Activated naive CD4-positive, alpha-beta T cell (primary cell): Measurements from ENCODE around the gene RSU1.
"Not testable (repeated sequence)": the region's sequence is repeated elsewhere in the genome, so short reads cannot be mapped to it uniquely, and the experiment has no call there.

Experiments
- DNase-seq, 4 experiments: peaks; one replicate each; lab custom pipeline; 2025; lab: John Stamatoyannopoulos, UW

The RSU1 gene

DNA sequence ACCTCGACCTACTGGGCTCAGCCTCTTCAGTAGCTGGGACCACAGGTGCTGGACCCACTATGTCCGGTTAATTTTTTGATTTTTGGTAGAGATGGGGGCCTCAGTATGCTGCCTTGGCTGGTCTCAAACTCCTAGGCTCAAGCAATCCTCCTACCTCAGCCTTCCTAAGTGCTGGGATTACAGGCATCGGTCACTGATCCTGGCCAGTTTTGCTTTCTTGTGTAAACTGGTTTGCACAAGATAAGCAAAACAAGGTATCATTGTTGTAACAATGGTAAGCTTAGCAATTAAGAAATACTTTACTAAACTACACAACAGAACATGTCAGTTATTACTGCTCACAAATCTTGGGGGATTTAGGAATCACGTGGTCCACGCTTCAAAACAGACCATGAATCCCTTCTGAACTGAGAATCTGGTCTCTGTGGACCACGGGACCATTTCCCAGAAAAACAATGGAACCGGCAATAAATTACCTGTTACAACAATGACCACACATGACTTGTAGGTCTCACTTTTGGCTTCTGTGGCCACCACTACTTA lies 36.8 kb downstream of the RSU1 start:
- DNase-seq = no peak

GRCh38 chr10:16779384-16779915 lies 37.8 kb downstream of the RSU1 start:
- peak in 1 of 4 experiments; percentile 8 for DNase-seq

- DNase-seq = no peak
Observed at GRCh38 chr10:16777473-16778370, 39.5 kb downstream of the RSU1 start.

DNA sequence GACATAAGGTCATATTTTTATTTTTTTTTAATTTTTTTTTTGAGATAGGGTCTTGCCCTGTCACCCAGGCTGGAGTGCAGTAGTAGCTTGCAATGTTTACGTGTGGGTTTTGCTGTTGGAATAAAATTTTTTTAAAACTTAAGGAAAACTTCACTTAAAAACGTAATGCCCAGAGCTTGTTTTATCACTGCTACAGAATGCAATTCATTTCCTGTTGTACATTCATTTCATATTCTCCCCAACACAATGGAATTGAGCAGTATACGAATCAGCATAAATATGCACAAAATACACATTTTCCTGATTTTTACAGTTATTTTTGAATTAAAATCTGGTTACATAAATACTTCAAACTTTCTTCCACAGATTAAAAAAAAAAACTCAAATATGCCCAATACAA lies 40.3 kb downstream of the RSU1 start:
- no peak for DNase-seq

- no peak for DNase-seq
Observed at GRCh38 chr10:16773334-16773733, 43.9 kb downstream of the RSU1 start.

DNA sequence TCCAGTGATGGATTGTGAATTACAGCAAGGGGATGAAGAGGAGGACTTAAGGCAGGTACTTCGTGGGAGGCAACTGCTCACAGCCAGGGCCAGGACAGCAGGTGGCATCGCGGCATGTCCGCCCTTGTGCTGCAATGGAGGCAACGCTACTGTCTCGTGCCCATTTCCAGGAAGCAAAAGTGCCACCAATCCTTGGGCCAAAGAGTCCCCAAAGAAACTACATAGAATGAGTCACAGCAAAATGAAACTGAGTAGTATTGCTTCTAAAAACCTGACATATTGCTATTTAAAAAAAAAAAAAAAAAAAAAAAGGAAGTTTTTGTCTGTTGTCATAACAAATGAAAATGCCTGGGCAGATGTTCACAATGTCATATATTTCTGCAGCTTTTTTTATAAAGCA lies 46.6 kb downstream of the RSU1 start:
- DNase-seq = no peak

DNA sequence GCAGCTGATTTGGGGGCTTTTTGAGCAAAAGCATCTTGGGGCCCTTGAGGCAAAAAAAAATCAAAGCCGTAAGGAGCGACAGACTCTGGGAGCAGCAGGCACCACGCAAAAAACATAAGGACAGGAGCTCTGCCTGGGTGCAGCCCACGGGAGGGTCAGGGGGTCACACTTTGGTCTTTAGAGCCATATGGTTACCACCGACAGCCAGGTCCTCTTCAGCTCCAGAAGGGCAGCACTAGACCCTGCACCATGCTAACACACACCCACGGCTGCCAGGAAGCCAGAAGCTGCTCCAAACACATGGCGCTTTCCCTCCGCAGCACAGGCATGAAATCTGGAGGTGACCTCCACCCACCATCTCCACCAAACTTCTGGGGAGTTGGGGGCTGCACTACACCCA lies 47.1 kb downstream of the RSU1 start:
- no peak for DNase-seq

DNA sequence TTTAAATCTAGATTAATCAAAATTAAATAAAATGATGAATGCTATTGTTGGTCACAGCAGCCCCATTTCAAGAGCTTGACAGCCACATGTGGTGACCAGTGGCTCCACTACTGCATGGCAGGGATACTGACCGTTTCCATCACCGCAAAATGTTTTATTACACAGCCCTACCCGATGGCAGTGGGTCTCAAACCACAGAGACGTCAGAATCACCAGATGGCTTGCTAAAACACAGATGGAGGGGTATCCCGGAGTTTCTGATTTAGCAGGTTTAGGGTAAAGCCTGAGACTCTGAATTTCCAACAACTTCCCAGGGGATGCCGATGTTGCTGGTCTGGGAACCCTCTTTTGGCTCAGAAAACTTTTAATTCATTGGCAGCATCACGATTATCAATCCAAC lies 47.9 kb downstream of the RSU1 start:
- no peak for DNase-seq

- DNase-seq = no peak
Observed at GRCh38 chr10:16768702-16769101, 48.5 kb downstream of the RSU1 start.

DNA sequence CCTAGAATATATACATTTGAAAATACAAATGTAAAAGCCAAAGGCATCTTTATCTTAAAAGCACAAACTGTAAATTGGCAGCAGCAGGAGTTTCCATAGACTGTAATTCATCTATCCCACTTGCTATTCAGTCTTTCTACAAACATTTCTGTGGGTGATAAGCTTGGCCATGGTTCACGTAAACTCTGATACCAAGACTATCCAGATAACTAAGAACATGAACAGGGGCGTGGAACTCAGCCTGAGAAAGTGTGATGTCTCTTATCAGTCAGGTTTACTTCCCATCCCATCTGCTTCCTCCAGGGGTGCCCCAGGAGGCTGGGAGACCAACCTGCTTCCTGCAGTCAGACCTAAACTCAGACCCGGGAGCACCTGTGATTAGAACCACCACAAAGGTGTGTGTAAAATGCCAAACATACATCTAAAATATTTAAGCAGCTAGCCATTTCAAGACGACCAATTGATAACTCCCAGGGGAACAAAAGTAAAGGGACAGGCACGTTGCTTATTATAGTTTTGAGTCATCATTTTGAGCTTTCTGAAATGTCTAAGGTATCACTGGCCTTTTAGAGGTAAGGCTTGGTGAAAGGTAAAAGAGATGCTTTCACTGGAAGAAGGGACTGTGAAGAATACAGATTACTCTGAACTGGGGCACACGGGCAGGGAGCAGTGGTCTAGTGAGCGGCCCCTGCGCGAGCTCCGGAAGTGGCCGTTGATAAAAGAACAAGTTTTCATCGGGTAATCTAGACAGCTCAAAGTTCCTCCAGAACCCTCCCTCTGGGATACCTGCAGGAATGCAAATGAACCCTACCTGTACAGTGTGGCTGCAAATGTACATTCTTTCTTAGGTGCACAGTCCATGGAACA lies 51.5 kb downstream of the RSU1 start:
- DNase-seq = no peak

DNA sequence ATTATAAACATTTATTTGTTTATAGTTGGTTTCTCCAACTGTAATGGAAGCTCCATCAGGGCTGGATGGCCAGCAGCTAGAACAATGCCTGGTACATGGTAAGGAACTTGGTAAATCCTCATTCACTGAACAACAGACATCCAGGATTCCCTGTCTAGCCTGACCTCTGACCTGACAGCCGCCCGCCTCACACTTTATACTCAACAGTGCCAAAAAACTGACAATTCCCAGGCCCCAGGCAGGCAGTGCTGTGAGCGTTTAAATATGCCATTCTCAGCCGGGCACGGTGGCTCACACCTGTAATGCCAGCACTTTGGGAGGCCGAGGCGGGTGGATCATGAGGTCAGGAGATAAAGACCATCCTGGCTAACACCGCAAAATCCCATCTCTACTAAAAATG lies 55.9 kb downstream of the RSU1 start:
- DNase-seq = no peak

- DNase-seq = no peak
Observed at GRCh38 chr10:16756561-16757221, 60.5 kb downstream of the RSU1 start.

- DNase-seq = no peak
Observed at GRCh38 chr10:16754765-16755164, 62.5 kb downstream of the RSU1 start.

DNA sequence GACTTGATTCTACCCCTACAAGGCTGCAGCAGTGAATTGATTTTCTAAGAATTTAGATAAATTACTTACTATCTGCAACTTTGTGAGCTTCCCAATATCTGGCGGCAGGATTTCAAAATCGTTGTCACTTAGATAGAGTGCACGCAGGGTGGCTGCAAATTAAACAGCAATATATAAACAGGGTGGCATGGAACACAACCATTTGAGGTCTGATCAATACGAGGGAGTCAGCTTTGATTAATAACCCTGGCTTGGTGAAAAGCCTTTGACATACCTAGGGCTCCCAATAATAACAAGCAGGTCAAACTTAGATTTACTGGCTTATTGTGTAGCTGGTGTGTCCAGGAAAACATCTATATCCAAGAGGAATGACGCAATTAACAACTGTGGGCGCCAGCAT lies 64.4 kb downstream of the RSU1 start:
- not testable (repeated sequence) for DNase-seq

GRCh38 chr10:16752099-16752498 lies 65.1 kb downstream of the RSU1 start:
- no peak for DNase-seq

- no peak for DNase-seq
Observed at GRCh38 chr10:16751244-16751643, 66.0 kb downstream of the RSU1 start.

GRCh38 chr10:16750461-16750860 lies 66.8 kb downstream of the RSU1 start:
- no peak for DNase-seq

- DNase-seq = no peak
Observed at GRCh38 chr10:16748749-16749148, 68.5 kb downstream of the RSU1 start.

DNA sequence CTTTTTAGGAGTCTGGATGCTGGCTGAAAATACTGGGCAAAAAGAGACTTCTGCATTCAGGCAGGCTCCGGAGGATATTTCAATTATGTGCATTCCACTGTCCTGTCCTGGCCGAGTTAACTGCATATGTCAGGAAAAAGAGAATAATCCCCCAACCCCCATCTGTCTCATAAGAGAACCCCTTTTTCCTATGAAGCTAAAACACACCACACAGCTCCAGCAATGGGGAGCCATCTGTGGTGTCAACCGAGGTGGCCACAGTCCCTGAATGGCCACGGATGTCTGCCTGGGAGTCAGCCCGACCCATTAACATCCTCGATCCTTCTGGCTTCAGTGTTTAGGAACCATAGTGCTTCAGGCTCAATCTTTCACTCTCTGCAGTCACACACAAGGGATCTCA lies 70.4 kb downstream of the RSU1 start:
- DNase-seq = no peak

DNA sequence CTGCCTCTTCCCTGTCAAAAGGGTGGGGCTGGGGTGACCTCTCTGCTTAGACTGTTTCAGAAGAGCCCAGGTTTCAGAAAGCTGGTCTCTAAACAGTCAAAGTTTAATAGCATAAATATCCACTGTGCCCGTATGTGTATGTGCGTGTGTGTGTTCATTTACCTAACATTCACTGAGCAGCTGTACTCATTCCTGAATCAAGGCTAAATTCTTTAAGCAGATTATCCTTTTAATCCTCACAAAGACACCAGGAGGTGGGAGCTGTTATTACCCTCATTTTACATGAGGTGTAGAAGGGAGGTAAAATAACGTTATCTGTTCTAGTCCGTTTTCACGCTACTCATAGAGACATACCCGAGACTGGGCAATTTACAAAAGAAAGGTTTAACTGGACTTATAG lies 72.2 kb downstream of the RSU1 start:
- DNase-seq = no peak

DNA sequence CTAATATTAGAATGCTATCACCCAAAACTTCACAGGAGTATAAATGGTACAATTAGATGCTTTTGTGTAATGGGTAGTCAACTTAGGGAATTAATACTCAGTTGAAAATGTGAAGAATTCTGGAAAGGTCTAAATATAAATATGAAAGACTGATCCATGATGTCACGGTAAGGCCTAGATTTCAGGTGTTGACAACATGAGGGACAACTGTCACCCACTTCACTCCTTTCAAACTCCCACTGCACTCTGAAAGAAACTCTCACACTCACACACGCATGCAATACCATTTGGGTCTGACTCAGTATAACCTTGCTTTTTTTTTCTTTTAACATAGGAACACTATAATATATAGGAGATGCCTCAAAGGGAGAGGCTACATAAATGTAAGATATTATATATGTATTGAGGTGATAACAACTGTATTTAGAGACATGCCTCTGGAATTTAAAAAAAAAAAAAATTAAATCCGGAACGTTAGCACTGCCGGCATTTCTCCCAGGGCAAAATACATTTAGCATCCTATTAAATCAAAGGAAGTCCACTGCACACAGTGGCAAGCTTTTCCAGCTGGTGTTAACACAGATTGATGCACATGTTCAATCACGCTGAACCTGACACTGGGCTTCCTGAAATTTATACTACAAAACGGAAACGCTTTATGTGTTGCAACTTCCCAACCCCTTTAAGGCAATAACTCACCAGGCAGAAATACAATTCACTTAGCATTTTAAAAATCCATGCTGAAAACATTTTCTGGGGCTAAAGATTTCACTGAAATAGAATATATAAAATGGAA lies 74.9 kb downstream of the RSU1 start:
- DNase-seq = no peak
